ENCODE results near the gene AGBL4.

DNA sequence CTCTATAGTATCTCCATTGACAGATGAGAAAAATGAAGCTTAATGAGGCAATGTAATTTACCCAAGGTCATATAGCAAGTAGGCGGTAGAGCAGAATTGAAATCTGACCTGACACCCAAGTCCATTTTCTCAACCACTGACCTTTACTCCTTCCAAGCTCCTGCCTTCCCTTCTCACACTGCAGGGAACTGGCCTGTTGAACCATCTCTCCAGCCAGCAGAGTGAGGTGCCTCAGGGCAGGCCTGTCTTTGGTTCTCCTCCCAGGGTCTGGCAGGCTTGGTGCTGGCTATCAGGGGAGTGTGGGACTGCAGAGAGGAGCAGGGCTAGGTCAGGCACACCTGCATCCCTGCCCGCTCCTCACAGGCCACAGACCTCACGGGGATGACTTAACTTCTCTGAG, 1373.9 kb downstream of the AGBL4 start:
- TF ChIP-seq ELF1 (tag; IDR thresholded peaks at IDR 0.05), result no peak
- TF ChIP-seq, protein P1, sequence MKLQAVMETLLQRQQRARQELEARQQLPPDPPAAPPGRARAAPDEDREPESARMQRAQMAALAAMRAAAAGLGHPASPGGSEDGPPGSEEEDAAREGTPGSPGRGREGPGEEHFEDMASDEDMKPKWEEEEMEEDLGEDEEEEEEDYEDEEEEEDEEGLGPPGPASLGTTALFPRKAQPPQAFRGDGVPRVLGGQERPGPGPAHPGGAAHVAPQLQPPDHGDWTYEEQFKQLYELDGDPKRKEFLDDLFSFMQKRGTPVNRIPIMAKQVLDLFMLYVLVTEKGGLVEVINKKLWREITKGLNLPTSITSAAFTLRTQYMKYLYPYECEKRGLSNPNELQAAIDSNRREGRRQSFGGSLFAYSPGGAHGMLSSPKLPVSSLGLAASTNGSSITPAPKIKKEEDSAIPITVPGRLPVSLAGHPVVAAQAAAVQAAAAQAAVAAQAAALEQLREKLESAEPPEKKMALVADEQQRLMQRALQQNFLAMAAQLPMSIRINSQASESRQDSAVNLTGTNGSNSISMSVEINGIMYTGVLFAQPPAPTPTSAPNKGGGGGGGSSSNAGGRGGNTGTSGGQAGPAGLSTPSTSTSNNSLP (IDR thresholded peaks at IDR 0.05; ENCODE audit: borderline replicate concordance, low read depth, low read length), result no peak
- no peak for TF ChIP-seq ARHGAP35 (IDR thresholded peaks at IDR 0.05; ENCODE audit: partially characterized antibody)
- no peak for TF ChIP-seq NRF1 (conservative IDR thresholded peaks at IDR 0.05 in 1 of 2, IDR thresholded peaks at IDR 0.05 in 1 of 2)
- no peak for TF ChIP-seq CEBPB (tag; IDR thresholded peaks at IDR 0.05)
- no peak for TF ChIP-seq POLR2A (conservative IDR thresholded peaks at IDR 0.05)
